GM12891 (cell line): ENCODE results near the gene CDC42BPA.

Experiments
- POLR2A ChIP-seq: IDR thresholded peaks from 2 replicates; pipeline ENCODE4 v1.6.1; 2011; ENCODE audit warnings: low read depth, low read length, control low read depth
- POLR2AphosphoS5 ChIP-seq: IDR thresholded peaks from 2 replicates; pipeline ENCODE4 v1.6.1; 2011; ENCODE audit warnings: low read depth, low read length, control low read depth
- TAF1 ChIP-seq: IDR thresholded peaks from 2 replicates; pipeline ENCODE4 v1.6.1; 2011; ENCODE audit warnings: low read depth, low read length, control low read depth

- TF ChIP-seq TAF1 = no peak
- no peak for TF ChIP-seq POLR2A
- no peak for TF ChIP-seq POLR2AphosphoS5
Measured at GRCh38 chr1:227305894-227306626, 12.2 kb downstream of the CDC42BPA start.
